Neural cell (in vitro differentiated cells): ENCODE data around the gene TOB1.

ENCODE experiments used
- CTCF ChIP-seq: fragments of 450-650 bp; IDR thresholded peaks from 2 replicates; pipeline ENCODE4 v1.5.1; 2014; ENCODE audit warnings: antibody characterized with exemption, mild to moderate bottlenecking, moderate library complexity; ENCODE audit not compliant: poor library complexity, severe bottlenecking
- EP300 ChIP-seq: fragments of 450-650 bp; conservative IDR thresholded peaks from 2 replicates; pipeline ENCODE4 v1.6.1; 2014; ENCODE audit warnings: antibody characterized with exemption, mild to moderate bottlenecking, moderate library complexity; ENCODE audit not compliant: poor library complexity, severe bottlenecking

- TF ChIP-seq CTCF (no peak), EP300 (no peak)
These were observed 42.1 kb upstream of the TOB1 start for GRCh38 chr17:50908140-50908859.
